A673 (cell line): Measurements from ENCODE around the gene MAML1. TPM values are rescaled to one million over a fixed set of nuclear protein-coding genes. Genes with fewer than 3 reads are reported as not detected.

Source experiments
- BruUV-seq: library from RNA; stranded (reverse); fragments of 400-500 nt; replicated peaks from 2 replicates; lab custom pipeline; 2021; lab: Mats Ljungman, UMichigan
- CTCF ChIA-PET: fragments of 300-600 bp; sonication (Branson Sonifier 250); formaldehyde crosslinking; loops from one replicate; lab custom pipeline; 2022; ENCODE audit warnings: antibody characterized with exemption; lab: Charles Lee
- POLR2A ChIA-PET: fragments of 300-600 bp; sonication (Branson Sonifier 250); formaldehyde crosslinking; loops from one replicate; lab custom pipeline; 2022; ENCODE audit warnings: antibody characterized with exemption; ENCODE audit not compliant: low non-redundant PET; lab: Charles Lee
- DNase-seq: peaks from one replicate; pipeline ENCODE4 v3.0.0-alpha.2; 2015; ENCODE audit warnings: low spot score
- H3K27ac ChIP-seq: fragments of 200-600 bp; sonication (generic); 2 replicates; pipeline ENCODE4 v1.5.1; 2016; ENCODE audit warnings: mixed run types, low read depth, mild to moderate bottlenecking, mixed read lengths, antibody characterized with exemption, low read length; ENCODE audit not compliant: poor library complexity, severe bottlenecking
- H3K27me3 ChIP-seq: fragments of 200-600 bp; sonication (generic); replicated peaks from 2 replicates; pipeline ENCODE4 v1.6.1; 2017; ENCODE audit warnings: mixed run types, low read depth, mild to moderate bottlenecking, mixed read lengths, antibody characterized with exemption, low read length; ENCODE audit not compliant: insufficient read depth, poor library complexity
- H3K36me3 ChIP-seq: fragments of 200-600 bp; sonication (generic); 2 replicates; pipeline ENCODE4 v1.6.1; 2016; ENCODE audit warnings: mixed run types, mild to moderate bottlenecking, mixed read lengths, antibody characterized with exemption, low read length; ENCODE audit not compliant: insufficient read depth, poor library complexity, severe bottlenecking
- H3K4me1 ChIP-seq: fragments of 200-600 bp; sonication (generic); 2 replicates; pipeline ENCODE4 v1.6.1; 2017; ENCODE audit warnings: mixed run types, mild to moderate bottlenecking, mixed read lengths, antibody characterized with exemption, low read length; ENCODE audit not compliant: insufficient read depth, poor library complexity, severe bottlenecking
- H3K4me3 ChIP-seq: fragments of 200-600 bp; sonication (generic); 2 replicates; pipeline ENCODE4 v1.5.1; 2016; ENCODE audit warnings: low read depth, mixed run types, mild to moderate bottlenecking, mixed read lengths, low read length; ENCODE audit not compliant: poor library complexity, severe bottlenecking
- H3K9me3 ChIP-seq: fragments of 200-600 bp; sonication (generic); 2 replicates; pipeline ENCODE4 v1.6.1; 2016; ENCODE audit warnings: mixed run types, low read depth, mild to moderate bottlenecking, mixed read lengths, antibody characterized with exemption, low read length; ENCODE audit not compliant: poor library complexity, severe bottlenecking
- EZH2 ChIP-seq: fragments of 200-600 bp; sonication (generic); IDR thresholded peaks from 2 replicates; pipeline ENCODE4 v1.6.1; 2017; ENCODE audit warnings: borderline replicate concordance, low read depth, mild to moderate bottlenecking, mixed read lengths, antibody characterized with exemption, low read length; ENCODE audit not compliant: poor library complexity, severe bottlenecking
- intact Hi-C: fragments of 100-400 bp; cut with micrococcal nuclease; formaldehyde crosslinking; loops from one replicate; pipeline ENCODE4 v1.10.0; 2022; ENCODE audit not compliant: unreplicated experiment
- total RNA-seq: library from RNA; stranded (reverse); gene quantifications from 2 replicates; pipeline ENCODE4 v1.2.3, GENCODE V29; 2021
- TF ChIP-seq, protein P1 (sequence below): fragments of 300-800, 200-600 bp; sonication (generic); conservative IDR thresholded peaks from 2 replicates; pipeline ENCODE4 v1.5.1; 2017; ENCODE audit warnings: low read depth, mild to moderate bottlenecking, antibody characterized with exemption, low read length, moderate library complexity, mixed read lengths

The MAML1 gene
- total RNA-seq, 1 experiment from 2014 or later, result 34.3 TPM

DNA sequence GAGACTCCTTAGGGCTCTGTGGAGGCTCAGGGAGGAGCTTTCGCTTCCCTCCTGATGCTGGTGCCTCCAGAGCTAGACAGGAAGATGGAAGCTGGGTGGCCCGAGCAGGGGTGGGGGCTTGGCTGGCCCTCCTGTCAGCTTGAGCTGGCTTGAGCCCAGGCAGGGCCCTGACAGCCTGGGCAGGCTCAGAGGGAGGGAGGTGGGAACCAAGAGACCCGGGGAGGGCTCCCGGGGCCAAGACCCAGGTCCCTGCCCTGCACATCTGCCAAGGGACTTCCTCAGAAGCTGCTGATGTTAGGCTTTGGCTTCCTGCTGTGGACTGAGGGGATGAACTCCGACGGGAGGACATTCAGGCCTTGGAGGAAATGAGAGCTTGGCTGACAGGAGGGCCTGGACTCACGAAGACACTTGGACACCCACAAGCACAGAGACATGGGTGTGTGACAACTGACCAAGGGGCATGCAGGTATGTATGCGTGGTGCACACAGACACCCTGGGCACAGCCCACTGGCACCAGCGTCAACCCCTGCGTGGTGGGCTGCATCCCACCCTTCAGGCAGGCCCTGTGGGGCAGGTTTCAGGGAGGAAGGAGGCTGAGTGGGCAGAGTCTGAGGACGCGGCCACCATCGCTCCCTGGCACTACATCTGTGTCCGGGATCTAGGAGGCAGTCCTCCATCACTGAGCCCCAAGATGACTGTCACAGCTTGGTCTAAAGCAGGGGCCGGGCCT is 59.4 kb downstream of the MAML1 start:
- H3K27ac ChIP-seq, result no peak overlapping the region
- no peaks in the 10 kb centered on the region for H3K9me3 ChIP-seq
- H3K27me3 ChIP-seq, result no peaks in the 10 kb centered on the region
- no peaks in the 10 kb centered on the region for H3K36me3 ChIP-seq
- no peak overlapping the region for H3K4me3 ChIP-seq
- no peak for DNase-seq
- CTCF ChIA-PET, result no interaction called here
- no TSS peak for BruUV-seq
- intact Hi-C loops, result no loop called here
- TF ChIP-seq, protein P1, sequence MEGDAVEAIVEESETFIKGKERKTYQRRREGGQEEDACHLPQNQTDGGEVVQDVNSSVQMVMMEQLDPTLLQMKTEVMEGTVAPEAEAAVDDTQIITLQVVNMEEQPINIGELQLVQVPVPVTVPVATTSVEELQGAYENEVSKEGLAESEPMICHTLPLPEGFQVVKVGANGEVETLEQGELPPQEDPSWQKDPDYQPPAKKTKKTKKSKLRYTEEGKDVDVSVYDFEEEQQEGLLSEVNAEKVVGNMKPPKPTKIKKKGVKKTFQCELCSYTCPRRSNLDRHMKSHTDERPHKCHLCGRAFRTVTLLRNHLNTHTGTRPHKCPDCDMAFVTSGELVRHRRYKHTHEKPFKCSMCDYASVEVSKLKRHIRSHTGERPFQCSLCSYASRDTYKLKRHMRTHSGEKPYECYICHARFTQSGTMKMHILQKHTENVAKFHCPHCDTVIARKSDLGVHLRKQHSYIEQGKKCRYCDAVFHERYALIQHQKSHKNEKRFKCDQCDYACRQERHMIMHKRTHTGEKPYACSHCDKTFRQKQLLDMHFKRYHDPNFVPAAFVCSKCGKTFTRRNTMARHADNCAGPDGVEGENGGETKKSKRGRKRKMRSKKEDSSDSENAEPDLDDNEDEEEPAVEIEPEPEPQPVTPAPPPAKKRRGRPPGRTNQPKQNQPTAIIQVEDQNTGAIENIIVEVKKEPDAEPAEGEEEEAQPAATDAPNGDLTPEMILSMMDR, result no peak
- POLR2A ChIA-PET, result no interaction called here
- H3K4me1 ChIP-seq, result no peaks in the 10 kb centered on the region

DNA sequence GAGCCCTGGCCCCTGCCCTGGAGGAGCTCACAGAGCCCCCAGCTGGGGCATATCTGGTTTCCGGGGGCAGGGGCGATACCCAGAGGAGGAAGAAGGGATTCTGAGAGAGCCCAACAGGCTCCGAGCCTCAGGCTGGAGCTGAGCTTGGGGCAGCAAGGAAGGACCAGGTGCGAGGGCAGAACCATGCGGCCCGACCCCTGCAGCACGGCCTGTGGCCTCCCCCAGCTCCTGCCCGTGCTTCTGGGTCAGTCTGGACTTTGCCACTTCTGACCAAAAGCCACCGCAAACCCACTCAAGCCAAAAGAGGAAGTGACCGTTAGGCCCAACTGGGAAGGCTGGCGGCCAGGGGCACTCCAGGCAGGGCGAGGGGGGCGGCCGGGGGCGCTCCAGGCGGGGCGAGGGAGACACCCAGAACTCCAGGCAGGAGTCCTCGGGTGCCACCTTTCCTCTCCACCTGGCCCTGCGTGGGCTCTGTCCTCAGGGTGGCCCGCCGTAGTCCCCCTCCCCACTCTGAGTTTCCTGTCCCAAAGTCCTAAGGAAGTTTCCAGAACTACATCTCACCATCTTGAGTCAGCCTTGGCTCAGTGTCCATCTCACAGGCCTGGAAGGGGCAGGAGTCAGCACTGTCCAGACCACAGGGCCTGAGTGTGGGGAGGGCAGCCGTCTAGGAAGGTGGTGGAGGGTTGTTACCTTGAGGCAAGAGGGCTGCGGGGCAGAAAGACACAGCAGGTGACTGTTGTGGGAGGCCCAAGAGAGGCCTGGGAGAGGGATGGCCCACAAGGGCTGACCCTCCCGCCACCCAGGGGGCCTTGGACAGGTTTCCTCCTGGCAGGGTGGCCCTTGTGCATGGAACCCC is 60.2 kb downstream of the MAML1 start:
- CTCF ChIA-PET, result no interaction called here
- BruUV-seq, result no TSS peak
- POLR2A ChIA-PET, result no interaction called here

DNA sequence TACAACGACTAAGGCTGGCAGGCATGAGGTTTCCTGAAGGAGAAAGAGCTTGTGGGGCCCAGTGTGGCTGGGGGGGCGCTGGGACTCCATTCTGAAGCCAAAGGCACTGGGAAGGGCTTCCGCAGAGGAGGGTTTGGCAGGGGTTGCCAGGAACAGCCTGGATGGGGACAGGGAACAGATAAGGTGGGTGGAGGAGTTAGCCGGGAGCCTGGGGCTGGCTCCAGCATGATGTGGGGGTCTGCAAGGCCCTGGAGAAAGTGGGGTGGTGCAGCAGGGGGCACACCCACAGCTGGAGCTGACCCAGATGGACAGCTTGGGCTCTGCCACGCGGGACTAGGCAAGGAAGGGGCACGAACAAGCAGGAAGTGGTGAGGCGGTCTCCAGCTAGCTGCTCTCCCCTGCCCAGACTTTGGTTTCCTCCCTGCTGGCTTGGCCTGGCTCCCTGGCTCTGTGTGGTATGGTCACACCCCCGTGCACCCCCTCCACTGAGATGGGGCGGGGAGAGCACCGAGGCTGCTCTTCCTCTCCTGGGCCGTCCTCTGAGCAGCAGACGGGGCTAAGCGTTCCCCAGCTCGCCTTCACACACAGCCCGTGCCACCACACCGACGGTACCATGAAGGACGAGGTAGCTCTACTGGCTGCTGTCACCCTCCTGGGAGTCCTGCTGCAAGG is 61.0 kb downstream of the MAML1 start, which contains the start of gene LTC4S:
Gene LTC4S (plus strand): TSS at position 519 of the 672 bp plus-strand sequence. CDS start 95 bp downstream, at position 614.
- intact Hi-C loops, result no loop called here
- POLR2A ChIA-PET, result no interaction called here
- CTCF ChIA-PET, result no interaction called here
- no TSS peak for BruUV-seq
- no peaks in the 10 kb centered on the region for H3K27me3 ChIP-seq
- H3K36me3 ChIP-seq, result peaks cover 5% of the 10 kb centered on the region
- no peak within 1 kb of the TSS for H3K4me3 ChIP-seq
- H3K4me1 ChIP-seq, result no peaks in the 10 kb centered on the region
- no peaks in the 10 kb centered on the region for H3K9me3 ChIP-seq
- no peak within 1 kb of the TSS for H3K27ac ChIP-seq
- TF ChIP-seq, protein P1, result no peak
- no peak for TF ChIP-seq EZH2
- DNase-seq, result no peak

More for the DNA sequence above, 60.2 kb downstream of the MAML1 start:
- H3K4me3 ChIP-seq, result no peak overlapping the region
- H3K27ac ChIP-seq, result no peak overlapping the region
- no peaks in the 10 kb centered on the region for H3K36me3 ChIP-seq
- H3K9me3 ChIP-seq, result no peaks in the 10 kb centered on the region
- no peaks in the 10 kb centered on the region for H3K4me1 ChIP-seq
- H3K27me3 ChIP-seq, result no peaks in the 10 kb centered on the region
- DNase-seq, result no peak
- intact Hi-C loops, result no loop called here
- TF ChIP-seq, protein P1, result no peak
- no peak for TF ChIP-seq EZH2
